PC-3 (cell line): Measurements from ENCODE around the gene ABTB2. TPM values are rescaled to one million over a fixed set of nuclear protein-coding genes. Genes with fewer than 3 reads are reported as not detected.

Experiments used
- ATAC-seq: fragments of 200-7000 bp; cut with Tn5 transposase; 2 replicates; pipeline ENCODE4 v1.9.1; 2020; ENCODE audit warnings: mild to moderate bottlenecking, moderate library complexity
- BruUV-seq: library from RNA; stranded (reverse); fragments of 400-500 nt; replicated peaks from 2 replicates; lab custom pipeline; 2021; lab: Mats Ljungman, UMichigan
- CTCF ChIA-PET: fragments of 300-600 bp; sonication (Branson Sonifier 250); formaldehyde crosslinking; loops from one replicate; lab custom pipeline; 2022; ENCODE audit warnings: antibody characterized with exemption; lab: Charles Lee
- POLR2A ChIA-PET: fragments of 300-600 bp; sonication (Branson Sonifier 250); formaldehyde crosslinking; loops from one replicate; lab custom pipeline; 2022; ENCODE audit warnings: antibody characterized with exemption; ENCODE audit not compliant: unreplicated experiment; lab: Charles Lee
- DNase-seq: peaks from one replicate; pipeline ENCODE4 v3.0.0-alpha.2; 2015
- H2AFZ ChIP-seq: fragments of 300-600 bp; sonication (generic); 2 replicates; pipeline ENCODE4 v1.6.0; 2016; ENCODE audit warnings: antibody characterized with exemption, low read length
- H3F3A ChIP-seq: fragments of 300-600 bp; sonication (generic); one replicate; pipeline ENCODE4 v1.6.0; 2017; ENCODE audit warnings: antibody characterized with exemption, low read length, control low read depth, mild to moderate bottlenecking; ENCODE audit not compliant: unreplicated experiment
- H3K27ac ChIP-seq: fragments of 300-600 bp; sonication (generic); 2 replicates; pipeline ENCODE4 v1.5.1; 2016; ENCODE audit warnings: mild to moderate bottlenecking, low read length
- H3K27me3 ChIP-seq: fragments of 300-600 bp; sonication (generic); 2 replicates; pipeline ENCODE4 v1.6.1; 2016; ENCODE audit warnings: low read length, mixed read lengths
- H3K36me3 ChIP-seq: fragments of 300-600 bp; sonication (generic); 2 replicates; pipeline ENCODE4 v1.6.1; 2016; ENCODE audit warnings: low read depth, mixed run types, low read length, mixed read lengths
- H3K4me1 ChIP-seq: fragments of 300-600 bp; sonication (generic); 2 replicates; pipeline ENCODE4 v1.5.1; 2016; ENCODE audit warnings: low read length; ENCODE audit not compliant: insufficient read depth
- H3K4me2 ChIP-seq: fragments of 300-600 bp; sonication (generic); 2 replicates; pipeline ENCODE4 v1.6.0; 2016; ENCODE audit warnings: low read length
- H3K4me3 ChIP-seq: fragments of 300-600 bp; sonication (generic); 2 replicates; pipeline ENCODE4 v1.5.1; 2016; ENCODE audit warnings: mild to moderate bottlenecking, low read length, mixed read lengths
- H3K79me2 ChIP-seq: fragments of 300-600 bp; sonication (generic); 2 replicates; pipeline ENCODE4 v1.6.1; 2017; ENCODE audit warnings: low read length, mixed read lengths
- H3K9ac ChIP-seq: fragments of 300-600 bp; sonication (generic); 2 replicates; pipeline ENCODE4 v1.6.0; 2016; ENCODE audit warnings: mild to moderate bottlenecking, low read length
- H3K9me2 ChIP-seq: fragments of 300-600 bp; sonication (generic); replicated peaks from 2 replicates; pipeline ENCODE4 v1.6.1; 2016; ENCODE audit warnings: mixed run types, low read length, mixed read lengths
- H3K9me3 ChIP-seq: fragments of 300-600 bp; sonication (generic); 2 replicates; pipeline ENCODE4 v1.6.1; 2016; ENCODE audit warnings: low read length, mixed read lengths
- H4K20me1 ChIP-seq: fragments of 300-600 bp; sonication (generic); 2 replicates; pipeline ENCODE4 v1.6.1; 2016; ENCODE audit warnings: low read length, mixed read lengths
- CTCF ChIP-seq: fragments of 300-600 bp; sonication (generic); conservative IDR thresholded peaks from 2 replicates; pipeline ENCODE4 v1.5.1; 2017; ENCODE audit warnings: antibody characterized with exemption, low read depth, mild to moderate bottlenecking, low read length
- EZH2 ChIP-seq: fragments of 300-600 bp; sonication (generic); IDR thresholded peaks from one replicate; pipeline ENCODE4 v1.6.1; 2017; ENCODE audit warnings: antibody characterized with exemption, mild to moderate bottlenecking, low read length; ENCODE audit not compliant: unreplicated experiment
- EZH2phosphoT487 ChIP-seq: fragments of 300-600 bp; sonication (generic); IDR thresholded peaks from 2 replicates; pipeline ENCODE4 v1.6.1; 2018; ENCODE audit warnings: mild to moderate bottlenecking, antibody characterized with exemption, low read length, borderline replicate concordance
- intact Hi-C: fragments of 100-400 bp; cut with micrococcal nuclease; formaldehyde crosslinking; loops from 2 replicates; pipeline ENCODE4 v1.9.0; 2023
- total RNA-seq: library from RNA; depleted of rRNA; stranded (reverse); fragments of >200 nt; gene quantifications from 2 replicates; pipeline ENCODE4 v1.2.3, GENCODE V29; 2014

ABTB2 gene
- total RNA-seq, 1 experiment from 2014 or later, result 5.2 TPM

- Histone ChIP-seq H3K9me3 (no peaks in the 10 kb centered on the region), H3K4me3 (no peak overlapping the region), H3K79me2 (peaks cover 5% of the 10 kb centered on the region; the same call in 1 of the 2 replicates), H3F3A (peaks cover 9% of the 10 kb centered on the region), H3K4me1 (peaks cover 19% of the 10 kb centered on the region), H3K9me2 (no peaks in the 10 kb centered on the region), H3K9ac (no peak overlapping the region), H2AFZ (no peak overlapping the region), H4K20me1 (no peaks in the 10 kb centered on the region), H3K4me2 (no peak overlapping the region), H3K27ac (no peak overlapping the region), H3K27me3 (no peaks in the 10 kb centered on the region), H3K36me3 (no peaks in the 10 kb centered on the region)
- ATAC-seq (no peak), DNase-seq (no peak)
- CTCF ChIA-PET, result no interaction called here
- no TSS peak for BruUV-seq
- TF ChIP-seq CTCF (no peak), EZH2 (no peak), EZH2phosphoT487 (no peak)
- intact Hi-C loops, result loop anchor here (5.0 kb wide), 1 partner anchor 38 kb away; no protein-coding TSS in a partner anchor
- POLR2A ChIA-PET, result no interaction called here
These were observed 42.9 kb downstream of the ABTB2 start for GRCh38 chr11:34314936-34315335.

GRCh38 chr11:34314176-34314575 lies 43.6 kb downstream of the ABTB2 start:
- peaks cover 6% of the 10 kb centered on the region for H3F3A ChIP-seq
- ChIA-PET POLR2A (no interaction called here), CTCF (no interaction called here)
- no TSS peak for BruUV-seq
- TF ChIP-seq EZH2 (no peak), CTCF (no peak), EZH2phosphoT487 (no peak)
- H3K9me2 ChIP-seq, result no peaks in the 10 kb centered on the region
- intact Hi-C loops, result no loop called here
- peaks cover 17% of the 10 kb centered on the region for H3K4me1 ChIP-seq
- H3K27ac ChIP-seq, result no peak overlapping the region
- H3K9ac ChIP-seq, result no peak overlapping the region
- ATAC-seq (no peak), DNase-seq (no peak)
- H3K36me3 ChIP-seq, result no peaks in the 10 kb centered on the region
- no peak overlapping the region for H2AFZ ChIP-seq
- no peak overlapping the region for H3K4me2 ChIP-seq
- no peaks in the 10 kb centered on the region for H4K20me1 ChIP-seq
- peaks cover 2% of the 10 kb centered on the region; the same call in 1 of the 2 replicates for H3K79me2 ChIP-seq
- no peaks in the 10 kb centered on the region for H3K9me3 ChIP-seq
- H3K27me3 ChIP-seq, result no peaks in the 10 kb centered on the region
- no peak overlapping the region for H3K4me3 ChIP-seq

- no peak overlapping the region for H3K9ac ChIP-seq
- no peak overlapping the region for H3K4me2 ChIP-seq
- H3K27ac ChIP-seq, result no peak overlapping the region
- H3K9me2 ChIP-seq, result no peaks in the 10 kb centered on the region
- peaks cover 16% of the 10 kb centered on the region for H3K4me1 ChIP-seq
- intact Hi-C loops, result no loop called here
- no peaks in the 10 kb centered on the region for H3K27me3 ChIP-seq
- H4K20me1 ChIP-seq, result no peaks in the 10 kb centered on the region
- BruUV-seq, result no TSS peak
- no peaks in the 10 kb centered on the region for H3F3A ChIP-seq
- TF ChIP-seq EZH2phosphoT487 (no peak), EZH2 (no peak), CTCF (no peak)
- DNase-seq (no peak), ATAC-seq (no peak)
- ChIA-PET POLR2A (no interaction called here), CTCF (no interaction called here)
- no peaks in the 10 kb centered on the region for H3K9me3 ChIP-seq
- peaks cover 4% of the 10 kb centered on the region for H3K79me2 ChIP-seq
- H3K4me3 ChIP-seq, result no peak overlapping the region
- no peak overlapping the region for H2AFZ ChIP-seq
- no peaks in the 10 kb centered on the region for H3K36me3 ChIP-seq
These were observed 44.7 kb downstream of the ABTB2 start for GRCh38 chr11:34313099-34313517.
